ENCODE results near the gene RPRD1A.

The RPRD1A gene

GRCh38 chr18:36046898-36047297, 20.5 kb downstream of the RPRD1A start:
- no peak overlapping the region for H3K4me3 ChIP-seq (replicated peaks in 1 of 2; ENCODE audit: low read depth in 2 of 2, low read length in 2 of 2)
- DNase-seq (ENCODE audit: low read depth in 2 of 2), result no peak
- no peak for TF ChIP-seq CTCF (IDR thresholded peaks at IDR 0.05; ENCODE audit: low read depth, low read length)

GRCh38 chr18:36045241-36045991, 21.9 kb downstream of the RPRD1A start:
- H3K4me3 ChIP-seq (replicated peaks in 1 of 2; ENCODE audit: low read depth in 2 of 2, low read length in 2 of 2), result no peak overlapping the region
- no peak for DNase-seq (ENCODE audit: low read depth in 2 of 2)
- TF ChIP-seq CTCF (IDR thresholded peaks at IDR 0.05; ENCODE audit: low read depth, low read length), result no peak

GRCh38 chr18:36043153-36043552, 24.2 kb downstream of the RPRD1A start:
- no peak for DNase-seq (ENCODE audit: low read depth in 2 of 2)
- H3K4me3 ChIP-seq (replicated peaks in 1 of 2; ENCODE audit: low read depth in 2 of 2, low read length in 2 of 2), result no peak overlapping the region
- TF ChIP-seq CTCF (IDR thresholded peaks at IDR 0.05; ENCODE audit: low read depth, low read length), result no peak

GRCh38 chr18:36041146-36041545, 26.2 kb downstream of the RPRD1A start:
- no peak for TF ChIP-seq CTCF (IDR thresholded peaks at IDR 0.05; ENCODE audit: low read depth, low read length)
- no peak for DNase-seq (ENCODE audit: low read depth in 2 of 2)

GRCh38 chr18:36038102-36038663, 29.2 kb downstream of the RPRD1A start:
- TF ChIP-seq CTCF (IDR thresholded peaks at IDR 0.05; ENCODE audit: low read depth, low read length), result no peak
- no peak for DNase-seq (ENCODE audit: low read depth in 2 of 2)
- H3K4me3 ChIP-seq (replicated peaks in 1 of 2; ENCODE audit: low read depth in 2 of 2, low read length in 2 of 2), result no peak overlapping the region

More at GRCh38 chr18:36041146-36041545, 26.2 kb downstream of the RPRD1A start:
- no peak overlapping the region for H3K4me3 ChIP-seq (replicated peaks in 1 of 2; ENCODE audit: low read depth in 2 of 2, low read length in 2 of 2)

GRCh38 chr18:36035253-36035652, 32.1 kb downstream of the RPRD1A start:
- TF ChIP-seq CTCF (IDR thresholded peaks at IDR 0.05; ENCODE audit: low read depth, low read length), result no peak
- no peak overlapping the region for H3K4me3 ChIP-seq (replicated peaks in 1 of 2; ENCODE audit: low read depth in 2 of 2, low read length in 2 of 2)
- DNase-seq (ENCODE audit: low read depth in 2 of 2), result peak in 1 of 2 donors; percentile 23

Measured in cardiac fibroblast (primary cell).